NCI-H2227 treated with DMSO at 0.1 percent for 48 hours (cell line): ENCODE data around the gene PRMT3.
"Not testable (repeated sequence)": the region's sequence is repeated elsewhere in the genome, so short reads cannot be mapped to it uniquely, and the experiment has no call there.

Experiments
- DNase-seq: peaks from one replicate; lab custom pipeline; 2025; lab: John Stamatoyannopoulos, UW

Gene PRMT3

GRCh38 chr11:20457934-20458680 lies 70.6 kb downstream of the PRMT3 start:
- no peak for DNase-seq

GRCh38 chr11:20458905-20459632 lies 71.6 kb downstream of the PRMT3 start:
- no peak for DNase-seq

GRCh38 chr11:20459865-20460264 lies 72.3 kb downstream of the PRMT3 start:
- DNase-seq: no peak

GRCh38 chr11:20464518-20464917 lies 77.0 kb downstream of the PRMT3 start:
- DNase-seq: no peak

GRCh38 chr11:20467487-20468185 lies 80.1 kb downstream of the PRMT3 start:
- DNase-seq: no peak

GRCh38 chr11:20470348-20470747 lies 82.8 kb downstream of the PRMT3 start:
- DNase-seq: no peak

- not testable (repeated sequence) for DNase-seq
Measured at GRCh38 chr11:20471929-20472328, 84.4 kb downstream of the PRMT3 start.

- no peak for DNase-seq
Measured at GRCh38 chr11:20474176-20474881, 86.8 kb downstream of the PRMT3 start.

GRCh38 chr11:20474882-20475517 lies 87.5 kb downstream of the PRMT3 start:
- no peak for DNase-seq

- no peak for DNase-seq
Measured at GRCh38 chr11:20477418-20478090, 90.0 kb downstream of the PRMT3 start.

GRCh38 chr11:20479513-20479912 lies 92.0 kb downstream of the PRMT3 start:
- DNase-seq: no peak

- no peak for DNase-seq
Measured at GRCh38 chr11:20483931-20484330, 96.4 kb downstream of the PRMT3 start.

- not testable (repeated sequence) for DNase-seq
Measured at GRCh38 chr11:20484416-20484815, 96.9 kb downstream of the PRMT3 start.

GRCh38 chr11:20488352-20488751 lies 100.8 kb downstream of the PRMT3 start:
- no peak for DNase-seq

- DNase-seq: no peak
Measured at GRCh38 chr11:20489948-20490347, 102.4 kb downstream of the PRMT3 start.

- DNase-seq: no peak
Measured at GRCh38 chr11:20493340-20493739, 105.8 kb downstream of the PRMT3 start.

- DNase-seq: no peak
Measured at GRCh38 chr11:20497124-20497792, 109.7 kb downstream of the PRMT3 start.

GRCh38 chr11:20501252-20501651 lies 113.7 kb downstream of the PRMT3 start:
- DNase-seq: no peak

- no peak for DNase-seq
Measured at GRCh38 chr11:20501971-20502370, 114.5 kb downstream of the PRMT3 start.

GRCh38 chr11:20511982-20512381 lies 124.5 kb downstream of the PRMT3 start:
- DNase-seq: no peak

GRCh38 chr11:20512869-20513268 lies 125.4 kb downstream of the PRMT3 start:
- DNase-seq: no peak
